Activated T-cell treated with anti-CD3 and anti-CD28 coated beads, Interleukin-2, amount 50 U/mL, for 4 hours (primary cell): ENCODE data around the gene XNDC1N. TPM values are rescaled to one million over a fixed set of nuclear protein-coding genes. Genes with fewer than 3 reads are reported as not detected.

Experiments
- ATAC-seq, 2 donors: fragments of 200-7000 bp; cut with Tn5 transposase; one replicate each; pipeline ENCODE4 v1.10.0; 2021
- DNase-seq: peaks from one replicate; pipeline ENCODE4 v3.0.0-alpha.2; 2020
- H3K27me3 Mint-ChIP-seq: one replicate; pipeline ENCODE4 v1.8.0; 2021; ENCODE audit warnings: low read depth, mixed read lengths
- H3K36me3 Mint-ChIP-seq: one replicate; pipeline ENCODE4 v1.8.0; 2022; ENCODE audit warnings: mixed read lengths; ENCODE audit not compliant: insufficient read depth
- H3K4me1 Mint-ChIP-seq: one replicate; pipeline ENCODE4 v1.8.0; 2021; ENCODE audit warnings: low read depth, mixed read lengths
- H3K4me3 Mint-ChIP-seq: one replicate; pipeline ENCODE4 v1.8.0; 2021; ENCODE audit warnings: mild to moderate bottlenecking, moderate library complexity, mixed read lengths
- H3K9me3 Mint-ChIP-seq: one replicate; pipeline ENCODE4 v1.8.0; 2021; ENCODE audit warnings: mixed read lengths
- total RNA-seq, 3 donors: library from RNA; stranded (reverse); gene quantifications; one replicate each; pipeline ENCODE4 v1.2.1, GENCODE V29; 2021

Gene XNDC1N, protein sequence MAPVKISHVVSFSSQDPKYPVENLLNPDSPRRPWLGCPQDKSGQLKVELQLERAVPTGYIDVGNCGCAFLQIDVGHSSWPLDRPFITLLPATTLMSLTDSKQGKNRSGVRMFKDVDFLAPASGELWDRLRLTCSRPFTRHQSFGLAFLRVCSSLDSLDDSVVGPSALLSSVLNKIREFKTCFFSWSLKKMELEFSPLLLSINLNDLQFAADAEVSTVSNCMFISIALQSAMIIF
- total RNA-seq, result 10 to 100 TPM; 10.3 to 12.2 (median 10.5) TPM

DNA sequence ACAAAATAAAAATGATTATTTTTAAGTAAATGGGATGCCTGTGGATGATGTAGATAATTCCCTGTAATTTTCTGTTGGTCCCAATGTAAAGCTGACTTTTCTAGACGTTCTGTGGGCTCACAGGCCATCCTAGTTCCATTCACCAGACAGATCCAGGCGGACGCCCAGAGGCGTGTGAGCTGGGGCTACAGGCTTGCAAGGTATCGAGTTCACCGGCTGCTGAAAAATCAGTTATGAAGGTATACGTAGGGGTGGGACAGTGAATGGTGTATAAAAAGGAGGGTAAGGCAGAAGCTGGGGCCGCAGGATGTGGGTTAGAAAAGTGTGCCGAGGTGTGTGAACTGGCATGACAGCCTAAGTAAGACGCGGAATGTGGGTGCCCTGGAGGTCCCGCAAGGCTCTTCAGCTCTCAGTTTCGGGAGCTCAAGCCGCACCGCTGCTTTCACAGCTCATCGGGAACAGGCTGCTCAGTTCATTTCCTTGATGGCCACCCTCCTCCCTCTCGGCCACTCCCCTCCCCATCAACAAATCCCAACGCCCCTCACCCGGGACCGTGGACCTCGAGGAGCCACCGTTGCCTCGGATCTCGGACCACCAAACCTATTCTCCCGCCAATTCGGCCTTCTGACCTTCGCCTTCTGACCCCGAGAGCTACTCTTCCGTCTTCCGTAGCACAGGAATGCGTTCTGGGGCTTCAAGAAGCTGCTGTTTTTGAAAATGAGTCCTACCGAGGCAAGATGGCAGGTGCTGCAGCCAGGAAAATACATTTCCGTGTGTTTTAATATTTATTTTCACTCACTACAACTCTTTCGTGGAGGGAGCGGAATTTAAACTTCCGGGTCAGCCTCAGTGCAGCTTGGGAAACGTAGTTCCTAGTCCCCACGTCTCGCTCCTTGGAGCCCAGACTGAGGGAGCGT is at the start of gene XNDC1N:
TSS of gene XNDC1N (minus strand) at position 775 of the 917 bp plus-strand sequence. CDS start 5,241 bp downstream, outside the sequence.
- ATAC-seq (peak; percentile 84 to 86), DNase-seq (peak; percentile 30)
- H3K4me1 Mint-ChIP-seq, result peaks cover 42% of the 10 kb centered on the region
- no peaks in the 10 kb centered on the region for H3K27me3 Mint-ChIP-seq
- H3K36me3 Mint-ChIP-seq, result no peaks in the 10 kb centered on the region
- H3K4me3 Mint-ChIP-seq, result peak within 1 kb of the TSS; percentile 99
- H3K9me3 Mint-ChIP-seq, result no peaks in the 10 kb centered on the region

DNA sequence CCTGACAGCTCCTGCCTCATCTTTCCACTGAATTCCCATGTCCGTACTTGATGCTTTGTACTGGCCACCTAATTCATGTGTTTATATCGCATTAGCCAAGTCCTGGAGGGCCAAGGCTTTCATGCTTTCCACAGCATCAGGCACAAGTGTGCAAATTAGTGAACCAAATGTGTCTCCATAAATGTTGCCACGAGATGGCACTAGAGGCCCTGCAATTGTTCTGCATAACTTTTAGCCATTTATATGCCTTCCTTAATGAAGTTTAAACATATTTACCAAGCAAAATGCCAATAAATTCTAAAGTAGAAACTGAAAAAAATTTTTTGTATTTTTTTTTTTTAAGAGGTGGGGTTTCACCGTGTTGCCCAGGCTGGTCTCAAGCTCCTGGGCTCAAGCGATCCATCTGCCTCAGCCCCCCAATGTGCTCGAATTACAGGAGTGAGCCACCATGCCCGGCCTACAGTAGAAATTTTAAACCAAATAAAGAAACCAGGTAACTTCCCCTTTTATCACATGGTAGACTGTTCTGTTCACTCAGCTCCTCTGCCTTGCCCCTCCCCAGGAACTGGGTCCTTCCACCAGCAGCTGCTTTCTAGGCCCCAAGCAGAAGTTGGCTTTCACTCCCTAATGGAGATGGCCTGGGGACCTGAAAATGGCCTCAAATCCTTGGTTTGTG is 49.5 kb upstream of the XNDC1N start:
- Mint-ChIP-seq H3K27me3 (no peaks in the 10 kb centered on the region), H3K4me1 (peaks cover 2% of the 10 kb centered on the region), H3K36me3 (peaks cover 12% of the 10 kb centered on the region), H3K9me3 (no peaks in the 10 kb centered on the region), H3K4me3 (no peak overlapping the region)
- ATAC-seq (peak; percentile 38 to 58), DNase-seq (peak; percentile 44)

DNA sequence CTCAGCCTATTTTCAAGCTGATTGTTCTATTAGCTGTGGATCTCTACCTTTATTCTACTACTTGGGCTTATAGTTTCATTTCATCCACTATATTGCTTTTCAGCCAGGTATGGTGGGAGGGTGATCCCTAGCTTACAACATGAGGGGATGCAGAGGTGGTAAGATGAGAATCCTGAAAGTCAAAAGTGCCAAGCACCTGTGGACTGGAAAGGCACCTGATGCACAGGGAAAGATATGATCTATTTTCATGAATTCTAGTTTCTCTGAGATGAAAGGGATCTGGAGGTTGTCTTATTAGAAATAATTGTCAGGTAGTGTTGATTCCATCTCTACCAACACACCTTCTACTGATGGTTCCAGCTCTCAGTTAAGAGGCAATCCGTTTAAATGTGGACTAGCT is 48.7 kb upstream of the XNDC1N start:
- Mint-ChIP-seq H3K4me3 (no peak overlapping the region), H3K27me3 (no peaks in the 10 kb centered on the region), H3K4me1 (peaks cover 2% of the 10 kb centered on the region), H3K9me3 (no peaks in the 10 kb centered on the region), H3K36me3 (peaks cover 12% of the 10 kb centered on the region)
- no peak for DNase-seq
- ATAC-seq, result no peak

DNA sequence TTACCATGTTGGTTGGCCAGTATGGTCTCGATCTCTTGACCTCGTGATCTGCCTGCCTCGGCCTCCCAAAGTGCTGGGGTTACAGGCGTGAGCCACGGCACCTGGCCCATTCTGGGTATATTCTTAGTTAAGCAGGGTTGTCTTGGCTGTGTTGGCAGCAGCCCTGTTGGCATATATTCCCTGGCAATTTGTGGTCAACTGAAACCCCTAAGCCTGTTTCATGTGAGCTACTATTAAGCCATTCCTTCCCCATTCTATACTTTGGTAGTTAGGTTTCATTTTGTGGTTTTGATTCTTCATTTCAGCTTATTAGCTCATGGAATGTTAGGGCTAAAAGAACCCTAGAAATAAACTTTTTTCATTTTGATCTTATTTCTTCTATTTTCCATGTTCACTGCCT is 48.2 kb upstream of the XNDC1N start:
- Mint-ChIP-seq H3K4me3 (no peak overlapping the region), H3K27me3 (no peaks in the 10 kb centered on the region), H3K9me3 (no peaks in the 10 kb centered on the region), H3K4me1 (peaks cover 2% of the 10 kb centered on the region), H3K36me3 (peaks cover 14% of the 10 kb centered on the region)
- no peak for DNase-seq
- ATAC-seq, result no peak

DNA sequence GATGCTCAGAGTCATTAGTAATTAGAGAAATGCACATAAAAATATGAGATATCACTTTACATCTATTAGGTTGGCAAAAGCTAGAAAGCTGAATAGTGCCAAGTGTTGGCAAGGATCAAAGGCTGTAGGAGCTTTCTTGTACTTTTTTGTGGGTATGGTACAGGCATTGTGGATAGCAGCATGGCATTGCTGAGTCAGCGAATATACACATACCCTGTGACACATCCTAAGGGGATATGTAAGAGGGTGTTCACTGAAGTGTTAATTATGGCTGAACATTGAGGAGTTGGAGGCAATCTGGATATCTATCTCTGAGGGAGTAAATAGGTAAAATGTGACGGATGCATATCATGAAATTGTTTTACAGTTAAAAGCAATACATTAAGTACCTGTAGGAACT is 43.3 kb upstream of the XNDC1N start:
- H3K27me3 Mint-ChIP-seq, result no peaks in the 10 kb centered on the region
- H3K4me1 Mint-ChIP-seq, result no peaks in the 10 kb centered on the region
- ATAC-seq (no peak), DNase-seq (no peak)
- H3K36me3 Mint-ChIP-seq, result peaks cover 10% of the 10 kb centered on the region
- H3K9me3 Mint-ChIP-seq, result no peaks in the 10 kb centered on the region
- H3K4me3 Mint-ChIP-seq, result no peak overlapping the region

DNA sequence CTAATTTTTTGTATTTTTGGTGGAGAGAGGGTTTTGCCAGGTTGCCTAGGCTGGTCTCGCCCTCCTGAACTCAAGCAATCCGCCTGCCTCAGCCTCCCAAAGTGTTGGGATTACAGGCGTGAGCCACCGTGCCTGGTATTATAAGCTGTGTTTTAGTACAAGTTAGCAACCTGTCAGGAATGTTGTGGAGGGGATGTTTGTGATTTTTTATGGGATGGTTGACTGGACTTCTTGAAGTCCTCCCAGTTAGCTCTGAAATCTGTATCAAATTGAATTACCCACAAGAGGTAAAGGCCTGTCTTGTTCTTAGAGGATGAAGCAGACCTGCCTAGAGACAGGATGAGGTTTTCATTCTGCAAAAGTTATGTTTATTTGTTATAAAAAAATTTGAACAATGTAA is 36.2 kb upstream of the XNDC1N start:
- H3K27me3 Mint-ChIP-seq, result no peaks in the 10 kb centered on the region
- peaks cover 4% of the 10 kb centered on the region for H3K9me3 Mint-ChIP-seq
- peaks cover 13% of the 10 kb centered on the region for H3K4me1 Mint-ChIP-seq
- H3K36me3 Mint-ChIP-seq, result peaks cover 23% of the 10 kb centered on the region
- no peak for ATAC-seq
- no peak overlapping the region for H3K4me3 Mint-ChIP-seq
- no peak for DNase-seq

DNA sequence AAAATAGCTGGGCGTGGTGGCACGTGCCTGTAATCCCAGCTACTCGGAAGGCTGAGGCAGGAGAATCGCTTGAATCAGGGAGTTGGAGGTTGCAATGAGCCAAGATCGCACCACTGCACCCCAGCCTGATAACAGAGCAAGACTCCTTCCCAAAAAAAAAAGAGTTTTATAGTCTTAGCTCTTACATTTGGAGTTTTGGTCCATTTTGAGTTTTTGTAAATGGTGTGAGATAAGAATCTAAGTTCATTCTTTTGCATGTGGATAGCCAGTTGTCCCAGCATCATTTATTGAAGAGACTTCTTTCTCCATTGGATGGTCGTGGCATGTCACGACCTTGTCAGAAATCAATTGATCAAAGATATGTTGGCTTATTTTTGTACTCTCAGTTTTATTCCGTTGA is 35.1 kb upstream of the XNDC1N start:
- Mint-ChIP-seq H3K4me1 (peaks cover 13% of the 10 kb centered on the region), H3K36me3 (peaks cover 23% of the 10 kb centered on the region), H3K27me3 (no peaks in the 10 kb centered on the region), H3K4me3 (no peak overlapping the region), H3K9me3 (peaks cover 4% of the 10 kb centered on the region)
- DNase-seq, result no peak
- ATAC-seq, result no peak

DNA sequence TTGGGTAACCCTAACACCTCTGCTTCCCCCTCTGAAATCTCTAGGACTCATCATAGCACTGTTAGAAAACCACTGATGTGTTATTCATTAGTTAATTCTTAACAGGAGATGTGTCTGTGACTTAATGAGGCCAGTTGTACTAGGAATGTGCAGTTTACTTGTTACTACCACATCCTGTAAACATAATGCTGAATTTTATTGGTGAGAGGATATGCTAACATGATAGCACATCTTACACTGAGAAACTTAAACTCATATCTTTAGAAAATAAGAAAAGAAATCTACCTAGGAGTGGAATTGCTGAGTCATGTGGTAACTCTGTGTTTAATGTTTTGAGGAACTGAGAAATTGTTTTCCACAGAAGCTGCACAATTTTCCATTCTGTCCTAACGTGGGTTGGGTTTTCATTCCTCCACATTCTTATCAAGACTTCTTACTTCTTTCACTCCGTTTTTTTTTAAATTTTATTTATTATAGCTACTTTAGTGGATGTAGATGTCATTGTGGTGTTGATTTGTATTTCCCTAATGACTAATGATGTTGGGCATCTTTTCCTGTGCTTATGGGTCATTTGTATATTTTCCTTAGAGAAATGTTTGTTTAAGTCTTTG is 34.1 kb upstream of the XNDC1N start:
- Mint-ChIP-seq H3K4me3 (peak overlapping the region; percentile 12), H3K27me3 (no peaks in the 10 kb centered on the region), H3K4me1 (peaks cover 13% of the 10 kb centered on the region)

DNA sequence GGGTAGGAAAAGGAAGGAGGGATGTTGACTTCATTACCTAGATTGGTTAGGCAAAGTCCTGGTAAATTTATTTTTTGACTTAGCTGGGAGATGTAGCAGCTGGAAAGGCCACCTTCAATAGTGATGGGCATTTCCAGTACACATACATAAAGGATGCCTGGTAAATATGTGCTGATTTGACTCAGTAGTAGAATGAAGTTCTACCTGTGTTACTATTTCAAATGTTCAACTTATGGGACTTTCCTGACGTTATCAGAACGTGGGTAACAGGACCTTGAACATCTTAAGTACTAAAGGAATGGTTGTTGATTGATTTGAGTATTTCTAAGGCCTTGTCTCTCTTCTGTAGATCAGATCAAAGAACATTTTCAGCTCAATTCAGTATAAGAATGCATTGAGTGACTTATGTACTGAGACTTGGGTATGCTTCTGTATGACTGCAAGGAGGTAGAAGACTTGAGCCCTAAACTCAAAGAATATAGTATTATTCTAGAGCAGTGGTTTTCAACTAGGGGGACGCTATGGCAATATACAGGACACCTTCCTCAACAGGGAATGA is 27.6 kb upstream of the XNDC1N start:
- ATAC-seq (no peak), DNase-seq (no peak)
- Mint-ChIP-seq H3K4me1 (peaks cover 12% of the 10 kb centered on the region), H3K9me3 (peaks cover 2% of the 10 kb centered on the region), H3K36me3 (peaks cover 12% of the 10 kb centered on the region), H3K4me3 (no peak overlapping the region), H3K27me3 (no peaks in the 10 kb centered on the region)

More for the DNA sequence above, 34.1 kb upstream of the XNDC1N start:
- DNase-seq (no peak), ATAC-seq (peak; percentile 48 to 62)
- peaks cover 4% of the 10 kb centered on the region for H3K9me3 Mint-ChIP-seq
- H3K36me3 Mint-ChIP-seq, result peaks cover 22% of the 10 kb centered on the region

DNA sequence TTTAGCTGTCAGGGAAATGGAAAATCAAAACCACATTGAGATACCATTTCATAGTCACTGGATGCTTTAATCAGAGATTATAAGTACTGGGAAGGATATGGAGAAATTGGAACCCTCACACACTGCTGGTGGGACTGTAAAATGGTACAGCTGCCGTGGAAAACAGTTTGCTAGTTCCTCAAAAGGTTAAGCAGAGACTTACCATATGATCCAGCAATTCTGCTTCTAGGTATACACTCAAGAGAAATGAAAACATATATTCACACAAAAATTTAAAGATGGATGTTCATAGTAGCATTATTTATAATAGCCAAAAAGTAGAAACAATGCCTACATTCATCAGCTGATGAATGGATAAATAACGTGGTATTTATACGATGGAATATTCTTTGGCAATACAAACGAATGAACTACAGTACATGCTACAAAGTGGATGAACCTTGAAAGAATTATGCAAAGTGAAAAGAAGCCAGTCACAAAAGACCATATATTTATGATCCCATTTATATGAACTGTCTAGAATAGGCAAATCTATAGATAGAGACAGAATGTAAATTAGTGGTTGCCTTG is 23.4 kb upstream of the XNDC1N start:
- H3K36me3 Mint-ChIP-seq, result peaks cover 5% of the 10 kb centered on the region
- no peaks in the 10 kb centered on the region for H3K9me3 Mint-ChIP-seq
- DNase-seq (no peak), ATAC-seq (no peak)
- peaks cover 16% of the 10 kb centered on the region for H3K4me1 Mint-ChIP-seq
- H3K27me3 Mint-ChIP-seq, result no peaks in the 10 kb centered on the region
- H3K4me3 Mint-ChIP-seq, result no peak overlapping the region

DNA sequence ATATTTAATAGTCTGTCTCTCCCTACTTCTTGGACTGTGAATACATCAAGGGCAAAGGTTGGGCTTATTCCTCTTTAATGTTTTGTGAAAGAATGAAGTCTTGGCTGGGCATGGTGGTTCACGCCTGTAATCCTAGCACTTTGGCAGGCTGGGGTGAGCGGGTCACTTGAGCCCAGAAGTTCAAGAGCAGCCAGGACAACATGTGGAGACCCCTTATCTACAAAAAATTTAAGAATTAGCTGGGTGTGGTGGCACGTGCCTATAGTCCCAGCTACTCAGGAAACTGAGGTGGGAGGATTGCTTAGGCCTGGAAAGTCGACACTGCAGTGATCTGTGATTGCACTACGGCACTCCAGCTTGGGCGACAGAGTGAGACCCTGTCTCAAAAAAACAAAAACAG is 20.6 kb upstream of the XNDC1N start:
- peaks cover 15% of the 10 kb centered on the region for H3K4me1 Mint-ChIP-seq
- H3K36me3 Mint-ChIP-seq, result peaks cover 10% of the 10 kb centered on the region
- H3K4me3 Mint-ChIP-seq, result no peak overlapping the region
- ATAC-seq, result no peak
- DNase-seq, result no peak
- no peaks in the 10 kb centered on the region for H3K9me3 Mint-ChIP-seq
- no peaks in the 10 kb centered on the region for H3K27me3 Mint-ChIP-seq

DNA sequence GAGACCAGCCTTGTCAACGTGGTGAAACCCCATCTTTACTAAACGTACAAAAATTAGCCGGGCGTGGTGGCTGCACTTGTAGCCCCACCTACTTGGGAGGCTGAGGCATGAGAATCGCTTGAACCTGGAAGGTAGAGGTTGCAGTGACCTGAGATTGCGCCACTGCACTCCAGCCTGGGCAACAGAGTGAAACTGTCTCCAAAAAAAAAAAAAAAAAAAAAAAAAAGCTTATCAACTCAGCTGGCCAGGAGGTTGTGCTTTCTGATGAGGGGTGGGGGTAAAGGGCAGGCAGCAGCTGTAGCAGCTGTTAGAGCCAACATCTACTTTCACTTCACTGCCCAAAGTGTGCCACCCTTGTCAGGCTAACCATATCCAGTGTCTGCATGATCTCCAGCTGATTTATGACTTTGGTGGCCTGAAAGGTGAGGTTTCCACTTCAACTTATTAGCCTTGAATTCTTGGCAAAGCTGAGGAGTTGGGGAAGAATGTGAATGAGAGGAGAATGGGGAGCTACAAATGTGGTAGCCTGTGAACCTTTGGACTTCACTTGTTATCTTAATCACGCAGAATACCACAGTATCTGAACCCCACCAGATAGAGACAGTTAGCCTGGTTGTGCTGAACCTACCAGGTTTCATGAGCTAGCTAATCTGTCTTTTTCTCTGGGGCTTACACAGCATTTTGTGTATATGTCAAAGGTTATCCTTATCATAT is 20.1 kb upstream of the XNDC1N start:
- Mint-ChIP-seq H3K4me3 (no peak overlapping the region), H3K9me3 (no peaks in the 10 kb centered on the region), H3K36me3 (peaks cover 13% of the 10 kb centered on the region), H3K27me3 (no peaks in the 10 kb centered on the region), H3K4me1 (peaks cover 19% of the 10 kb centered on the region)
- no peak for DNase-seq
- ATAC-seq, result no peak

DNA sequence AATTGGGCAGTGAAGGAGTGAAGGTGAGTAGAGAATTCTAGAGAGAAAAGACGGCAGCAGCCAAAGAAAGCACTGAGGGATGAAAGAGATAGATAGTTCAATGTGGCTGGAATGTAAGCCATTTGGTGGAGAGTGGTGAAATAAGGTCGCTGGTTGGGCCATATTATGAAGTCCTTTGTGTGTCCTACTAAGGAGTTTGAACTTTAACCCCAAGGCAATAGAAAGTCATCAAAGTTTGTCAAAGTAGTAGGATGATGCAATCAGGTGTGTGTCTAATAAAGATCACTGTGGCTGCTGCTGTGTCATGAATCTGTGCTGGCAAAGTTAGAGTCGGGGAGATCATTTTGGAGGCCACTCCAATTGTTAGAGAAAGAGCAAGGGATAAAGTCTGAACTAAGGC is 19.1 kb upstream of the XNDC1N start:
- Mint-ChIP-seq H3K27me3 (no peaks in the 10 kb centered on the region), H3K4me1 (peaks cover 19% of the 10 kb centered on the region), H3K9me3 (no peaks in the 10 kb centered on the region), H3K4me3 (no peak overlapping the region), H3K36me3 (peaks cover 13% of the 10 kb centered on the region)
- DNase-seq (no peak), ATAC-seq (no peak)
